GM12878 (cell line): Measurements from ENCODE around the gene LARGE1. TPM values are rescaled to one million over a fixed set of nuclear protein-coding genes. Genes with fewer than 3 reads are reported as not detected.

Source experiments
- ATAC-seq: fragments of 200-7000 bp; cut with Tn5 transposase; 3 replicates; pipeline ENCODE4 v1.9.1; 2020; ENCODE audit warnings: mild to moderate bottlenecking, moderate library complexity
- BruUV-seq: library from RNA; stranded (reverse); fragments of 400-500 nt; replicated peaks from 2 replicates; lab custom pipeline; 2021; lab: Mats Ljungman, UMichigan
- CTCF ChIA-PET: fragments of 300-600 bp; sonication (Branson Sonifier 250); formaldehyde crosslinking; extraction: SDS; loops from one replicate; lab custom pipeline; 2021; ENCODE audit warnings: inconsistent platforms; lab: Yijun Ruan, JAX
- POLR2A ChIA-PET: fragments of 350-600 bp; formaldehyde crosslinking; extraction: SDS; loops from one replicate; lab custom pipeline; 2021; ENCODE audit warnings: inconsistent platforms; lab: Charles Lee
- RAD21 ChIA-PET: fragments of 300-600 bp; sonication (Branson Sonifier 250); formaldehyde crosslinking; loops from one replicate; lab custom pipeline; 2023; ENCODE audit warnings: antibody characterized with exemption; ENCODE audit not compliant: unreplicated experiment; lab: Charles Lee
- SMC1A ChIA-PET: fragments of 300-600 bp; sonication (Branson Sonifier 250); formaldehyde crosslinking; loops from one replicate; lab custom pipeline; 2023; ENCODE audit not compliant: unreplicated experiment, uncharacterized antibody; lab: Charles Lee
- DNase-seq: peaks from one replicate; pipeline ENCODE4 v3.0.0-alpha.2; 2011; ENCODE audit warnings: low read depth, low spot score
- FAIRE-seq: peaks from 3 replicates; lab custom pipeline; 2011; peaks lifted over from hg19 to GRCh38; lab: Jason Lieb, UNC
- H2AFZ ChIP-seq: 2 replicates; pipeline ENCODE4 v1.6.0; 2011; ENCODE audit warnings: low read depth, low read length, control low read depth; ENCODE audit not compliant: control insufficient read depth
- H3K27ac ChIP-seq: 2 replicates; pipeline ENCODE4 v1.5.1; 2011; ENCODE audit warnings: control low read depth; ENCODE audit not compliant: control insufficient read depth, insufficient read depth
- H3K27me3 ChIP-seq, 2 experiments: replicated peaks in 1 of 2; 2 replicates each; pipeline versions ENCODE4 v1.6.0 to v1.6.1; 2011; ENCODE audit warnings: low read length in 1 of 2; ENCODE audit not compliant: control insufficient read depth in 2 of 2, insufficient read depth in 2 of 2
- H3K36me3 ChIP-seq, 2 experiments: 2 replicates each; pipeline ENCODE4 v1.5.1; 2011; ENCODE audit warnings: low read length in 1 of 2; ENCODE audit not compliant: control insufficient read depth in 2 of 2, insufficient read depth in 2 of 2
- H3K4me1 ChIP-seq: 2 replicates; pipeline ENCODE4 v1.6.1; 2011; ENCODE audit warnings: mild to moderate bottlenecking, low read length, moderate library complexity, mixed read lengths; ENCODE audit not compliant: control insufficient read depth, insufficient read depth
- H3K4me2 ChIP-seq: 2 replicates; pipeline ENCODE4 v1.6.0; 2011; ENCODE audit warnings: control low read depth; ENCODE audit not compliant: control insufficient read depth, insufficient read depth
- H3K4me3 ChIP-seq: fragments of 200-600 bp; sonication (generic); 2 replicates; pipeline ENCODE4 v1.5.1; 2016
- H3K79me2 ChIP-seq: 2 replicates; pipeline ENCODE4 v1.6.0; 2011; ENCODE audit warnings: low read length; ENCODE audit not compliant: control insufficient read depth, insufficient read depth
- H3K9ac ChIP-seq: 2 replicates; pipeline ENCODE4 v1.8.0; 2011; ENCODE audit warnings: low read length, control low read depth, mixed read lengths; ENCODE audit not compliant: control insufficient read depth, insufficient read depth
- H3K9me3 ChIP-seq: replicated peaks from 3 replicates; pipeline ENCODE4 v1.5.1; 2011; ENCODE audit warnings: mild to moderate bottlenecking, low read length; ENCODE audit not compliant: control insufficient read depth, insufficient read depth
- H4K20me1 ChIP-seq: 2 replicates; pipeline ENCODE4 v1.6.0; 2011; ENCODE audit not compliant: control insufficient read depth, insufficient read depth
- EED ChIP-seq: sonication (generic); IDR thresholded peaks from 2 replicates; pipeline ENCODE4 v1.6.1; 2016; ENCODE audit warnings: antibody characterized with exemption, low read depth
- SMAD5 ChIP-seq: IDR thresholded peaks from 2 replicates; pipeline ENCODE4 v1.6.1; 2016; ENCODE audit warnings: antibody characterized with exemption, low read depth
- SP1 ChIP-seq: IDR thresholded peaks from one replicate; pipeline ENCODE4 v1.6.1; 2011; ENCODE audit warnings: low read depth, low read length
- SPI1 ChIP-seq: IDR thresholded peaks from 2 replicates; pipeline ENCODE4 v1.6.1; 2011; ENCODE audit warnings: low read depth, mild to moderate bottlenecking, low read length, moderate library complexity, borderline replicate concordance; ENCODE audit not compliant: insufficient read depth
- SREBF1 ChIP-seq: IDR thresholded peaks from 2 replicates; pipeline ENCODE4 v1.6.1; 2012; ENCODE audit warnings: mild to moderate bottlenecking, low read length
- ZSCAN29 ChIP-seq: fragments of 450-650 bp; IDR thresholded peaks from 2 replicates; pipeline ENCODE4 v1.6.1; 2017; ENCODE audit warnings: mild to moderate bottlenecking, moderate library complexity
- WGBS: methylation state at CpG from one replicate; pipeline ENCODE4 v1.1.6; 2016; ENCODE audit warnings: low lambda C conversion rate; ENCODE audit not compliant: insufficient replicate concordance, insufficient coverage; ENCODE audit errors: missing lambda C conversion rate; 5-methylcytosine and 5-hydroxymethylcytosine counted together
- in situ Hi-C: fragments of 300-500 bp; cut with MboI; formaldehyde crosslinking; loops from 9 replicates; pipeline ENCODE4 v1.14.3; 2018; ENCODE audit warnings: mixed read lengths
- intact Hi-C: fragments of 100-400 bp; cut with micrococcal nuclease; formaldehyde crosslinking; loops from one replicate; pipeline ENCODE4 v1.14.2; 2022; ENCODE audit not compliant: unreplicated experiment
- polyA plus RNA-seq, 11 experiments: library from polyadenylated mRNA; depleted of rRNA in 4 of 11; unstranded in 6 of 11; stranded (reverse) in 5 of 11; fragments of >200 nt; fragmentation: Nextera tagmentation in 4 of 11; fragmentation: Illumina TruSeq in 1 of 11; extraction: Ambion mirVana in 4 of 11; extraction: Trizol in 1 of 11; gene quantifications; 1 replicate in 1 of 11; 2 replicates in 10 of 11; pipeline versions ENCODE4 v1.2.1 to v1.2.3, GENCODE V29; 2011 to 2016; ENCODE audit warnings: inconsistent platforms in 2 of 11, missing spikeins in 2 of 11, low read depth in 1 of 11
- total RNA-seq, 4 experiments: library from RNA; depleted of rRNA in 3 of 4; stranded (reverse); fragments of >200 nt in 3 of 4; fragmentation: Illumina TruSeq in 1 of 4; extraction: Trizol in 1 of 4; gene quantifications; 2 replicates each; pipeline versions ENCODE4 v1.2.1 to v1.2.3, GENCODE V29; 2013 to 2021
- TF ChIP-seq, protein P1 (sequence below): IDR thresholded peaks from 2 replicates; pipeline ENCODE4 v1.6.1; 2012; ENCODE audit warnings: mild to moderate bottlenecking, low read depth, low read length
- TF ChIP-seq, protein P2 (sequence below): fragments of 450-650 bp; IDR thresholded peaks from 2 replicates; pipeline ENCODE4 v1.6.1; 2014; ENCODE audit warnings: mild to moderate bottlenecking
- TF ChIP-seq, protein P3 (sequence below): fragments of 450-650 bp; IDR thresholded peaks from 2 replicates; pipeline ENCODE4 v1.6.1; 2017; ENCODE audit warnings: antibody characterized with exemption, mild to moderate bottlenecking, moderate library complexity

Gene LARGE1
- total and polyA plus RNA-seq, 10 of the 15 experiments (the other 5 are each of a cell fraction or from before 2014, with no cell fraction given): 3.2 to 41.4 (median 17.3) TPM

DNA sequence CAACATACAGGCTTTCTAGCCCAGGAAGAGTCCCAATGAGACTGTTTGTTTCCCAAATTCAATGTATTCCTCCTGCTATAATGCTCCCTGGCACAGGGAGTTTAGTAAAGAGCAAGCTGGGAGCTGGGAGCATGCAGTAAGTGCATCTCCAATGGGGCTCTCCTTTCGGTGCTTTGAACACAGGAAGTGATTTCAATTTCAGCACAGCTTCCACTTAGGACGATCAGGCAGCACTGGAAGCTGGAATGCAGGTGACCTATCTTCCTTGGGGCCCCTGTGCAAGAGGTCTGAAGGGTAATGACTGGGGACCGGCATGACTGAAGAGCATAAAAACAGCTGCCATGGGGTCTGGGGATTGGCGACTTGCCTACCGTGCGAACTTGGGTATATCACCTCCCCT, 76.0 kb downstream of the LARGE1 start:
- H2AFZ ChIP-seq: no peak overlapping the region
- H3K27ac ChIP-seq: peak overlapping the region; percentile 40; the same call in 1 of the 2 replicates
- ChIA-PET RAD21 (no interaction called here), POLR2A (no interaction called here), SMC1A (no interaction called here), CTCF (no interaction called here)
- H3K79me2 ChIP-seq: peaks cover 17% of the 10 kb centered on the region
- in situ Hi-C loops: no loop called here
- TF ChIP-seq EED (peak; percentile 28; the same call in 1 of the 2 replicates), SREBF1 (no peak), SP1 (no peak), SPI1 (no peak)
- no peak overlapping the region for H3K4me3 ChIP-seq
- H3K9me3 ChIP-seq: no peaks in the 10 kb centered on the region; the same call in 2 of the 3 replicates
- H3K9ac ChIP-seq: no peak overlapping the region
- no TSS peak for BruUV-seq
- 83% methylated on average over 6 of the region's 6 CpGs for WGBS
- DNase-seq (no peak), ATAC-seq (no peak), FAIRE-seq (no peak)
- H3K4me1 ChIP-seq: peaks cover 33% of the 10 kb centered on the region
- no peak overlapping the region for H3K4me2 ChIP-seq
- no peaks in the 10 kb centered on the region for H4K20me1 ChIP-seq
- H3K36me3 ChIP-seq: no peaks in the 10 kb centered on the region
- no peaks in the 10 kb centered on the region for H3K27me3 ChIP-seq
- intact Hi-C loops: no loop called here

DNA sequence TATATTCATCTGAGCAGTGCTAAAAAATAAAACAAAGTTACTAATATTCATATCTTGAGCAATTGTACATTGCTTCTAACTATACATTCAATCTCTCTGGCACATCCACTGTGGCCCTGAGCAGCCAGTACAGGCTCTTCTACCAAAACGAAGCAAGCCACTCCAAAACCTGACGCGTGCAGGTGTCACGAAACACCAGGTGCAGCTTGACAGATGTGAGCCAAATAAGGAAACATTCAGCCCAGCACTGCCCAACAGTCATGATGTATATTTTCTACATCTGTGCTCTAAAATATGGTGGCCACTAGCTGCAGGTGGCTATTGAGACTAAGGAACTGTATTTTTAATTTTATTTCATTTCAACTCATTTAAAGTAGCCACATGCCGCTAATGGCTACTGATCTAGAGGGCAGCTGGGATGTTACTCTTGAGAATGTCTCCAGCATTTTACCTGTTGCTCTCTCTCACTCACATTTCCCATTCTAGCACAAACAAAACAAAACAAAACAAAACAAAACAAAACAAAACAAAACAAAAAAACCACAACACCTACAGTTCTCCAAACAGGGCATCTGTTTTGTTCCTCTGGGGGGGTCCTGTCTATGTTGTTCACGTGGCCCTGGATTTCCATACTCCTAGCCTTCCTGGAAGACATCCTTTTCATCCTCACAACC, 77.7 kb downstream of the LARGE1 start:
- no TSS peak for BruUV-seq
- Histone ChIP-seq H4K20me1 (no peaks in the 10 kb centered on the region), H3K36me3 (no peaks in the 10 kb centered on the region), H3K79me2 (peaks cover 20% of the 10 kb centered on the region), H3K4me2 (peak overlapping the region; percentile 88), H3K27ac (peak overlapping the region; percentile 89), H3K27me3 (no peaks in the 10 kb centered on the region), H3K9me3 (no peaks in the 10 kb centered on the region), H3K4me3 (peak overlapping the region; percentile 56), H3K4me1 (peaks cover 30% of the 10 kb centered on the region), H2AFZ (no peak overlapping the region), H3K9ac (peak overlapping the region; percentile 52)
- CTCF ChIA-PET: interaction anchor here (1.4 kb wide), 1 partner anchor 12 kb away, joined by 3 read pairs; no protein-coding TSS in a partner anchor
- DNase-seq (no peak), FAIRE-seq (no peak), ATAC-seq (no peak)
- WGBS: 39% methylated on average over 6 of the region's 6 CpGs
- RAD21 ChIA-PET: no interaction called here
- SMC1A ChIA-PET: interaction anchor here (0.6 to 1.1 kb wide), 2 partner anchors 569 to 1303 kb away, joined by 3 read pairs; no protein-coding TSS in a partner anchor
- in situ Hi-C loops (no loop called here), intact Hi-C loops (no loop called here)
- POLR2A ChIA-PET: interaction anchor here (0.7 kb wide), 1 partner anchor 47 kb away, joined by 3 read pairs; no protein-coding TSS in a partner anchor
- TF ChIP-seq, protein P1, sequence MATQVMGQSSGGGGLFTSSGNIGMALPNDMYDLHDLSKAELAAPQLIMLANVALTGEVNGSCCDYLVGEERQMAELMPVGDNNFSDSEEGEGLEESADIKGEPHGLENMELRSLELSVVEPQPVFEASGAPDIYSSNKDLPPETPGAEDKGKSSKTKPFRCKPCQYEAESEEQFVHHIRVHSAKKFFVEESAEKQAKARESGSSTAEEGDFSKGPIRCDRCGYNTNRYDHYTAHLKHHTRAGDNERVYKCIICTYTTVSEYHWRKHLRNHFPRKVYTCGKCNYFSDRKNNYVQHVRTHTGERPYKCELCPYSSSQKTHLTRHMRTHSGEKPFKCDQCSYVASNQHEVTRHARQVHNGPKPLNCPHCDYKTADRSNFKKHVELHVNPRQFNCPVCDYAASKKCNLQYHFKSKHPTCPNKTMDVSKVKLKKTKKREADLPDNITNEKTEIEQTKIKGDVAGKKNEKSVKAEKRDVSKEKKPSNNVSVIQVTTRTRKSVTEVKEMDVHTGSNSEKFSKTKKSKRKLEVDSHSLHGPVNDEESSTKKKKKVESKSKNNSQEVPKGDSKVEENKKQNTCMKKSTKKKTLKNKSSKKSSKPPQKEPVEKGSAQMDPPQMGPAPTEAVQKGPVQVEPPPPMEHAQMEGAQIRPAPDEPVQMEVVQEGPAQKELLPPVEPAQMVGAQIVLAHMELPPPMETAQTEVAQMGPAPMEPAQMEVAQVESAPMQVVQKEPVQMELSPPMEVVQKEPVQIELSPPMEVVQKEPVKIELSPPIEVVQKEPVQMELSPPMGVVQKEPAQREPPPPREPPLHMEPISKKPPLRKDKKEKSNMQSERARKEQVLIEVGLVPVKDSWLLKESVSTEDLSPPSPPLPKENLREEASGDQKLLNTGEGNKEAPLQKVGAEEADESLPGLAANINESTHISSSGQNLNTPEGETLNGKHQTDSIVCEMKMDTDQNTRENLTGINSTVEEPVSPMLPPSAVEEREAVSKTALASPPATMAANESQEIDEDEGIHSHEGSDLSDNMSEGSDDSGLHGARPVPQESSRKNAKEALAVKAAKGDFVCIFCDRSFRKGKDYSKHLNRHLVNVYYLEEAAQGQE: no peak
- TF ChIP-seq, protein P2, sequence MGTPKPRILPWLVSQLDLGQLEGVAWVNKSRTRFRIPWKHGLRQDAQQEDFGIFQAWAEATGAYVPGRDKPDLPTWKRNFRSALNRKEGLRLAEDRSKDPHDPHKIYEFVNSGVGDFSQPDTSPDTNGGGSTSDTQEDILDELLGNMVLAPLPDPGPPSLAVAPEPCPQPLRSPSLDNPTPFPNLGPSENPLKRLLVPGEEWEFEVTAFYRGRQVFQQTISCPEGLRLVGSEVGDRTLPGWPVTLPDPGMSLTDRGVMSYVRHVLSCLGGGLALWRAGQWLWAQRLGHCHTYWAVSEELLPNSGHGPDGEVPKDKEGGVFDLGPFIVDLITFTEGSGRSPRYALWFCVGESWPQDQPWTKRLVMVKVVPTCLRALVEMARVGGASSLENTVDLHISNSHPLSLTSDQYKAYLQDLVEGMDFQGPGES: no peak
- TF ChIP-seq SMAD5: no peak
- TF ChIP-seq, protein P3, sequence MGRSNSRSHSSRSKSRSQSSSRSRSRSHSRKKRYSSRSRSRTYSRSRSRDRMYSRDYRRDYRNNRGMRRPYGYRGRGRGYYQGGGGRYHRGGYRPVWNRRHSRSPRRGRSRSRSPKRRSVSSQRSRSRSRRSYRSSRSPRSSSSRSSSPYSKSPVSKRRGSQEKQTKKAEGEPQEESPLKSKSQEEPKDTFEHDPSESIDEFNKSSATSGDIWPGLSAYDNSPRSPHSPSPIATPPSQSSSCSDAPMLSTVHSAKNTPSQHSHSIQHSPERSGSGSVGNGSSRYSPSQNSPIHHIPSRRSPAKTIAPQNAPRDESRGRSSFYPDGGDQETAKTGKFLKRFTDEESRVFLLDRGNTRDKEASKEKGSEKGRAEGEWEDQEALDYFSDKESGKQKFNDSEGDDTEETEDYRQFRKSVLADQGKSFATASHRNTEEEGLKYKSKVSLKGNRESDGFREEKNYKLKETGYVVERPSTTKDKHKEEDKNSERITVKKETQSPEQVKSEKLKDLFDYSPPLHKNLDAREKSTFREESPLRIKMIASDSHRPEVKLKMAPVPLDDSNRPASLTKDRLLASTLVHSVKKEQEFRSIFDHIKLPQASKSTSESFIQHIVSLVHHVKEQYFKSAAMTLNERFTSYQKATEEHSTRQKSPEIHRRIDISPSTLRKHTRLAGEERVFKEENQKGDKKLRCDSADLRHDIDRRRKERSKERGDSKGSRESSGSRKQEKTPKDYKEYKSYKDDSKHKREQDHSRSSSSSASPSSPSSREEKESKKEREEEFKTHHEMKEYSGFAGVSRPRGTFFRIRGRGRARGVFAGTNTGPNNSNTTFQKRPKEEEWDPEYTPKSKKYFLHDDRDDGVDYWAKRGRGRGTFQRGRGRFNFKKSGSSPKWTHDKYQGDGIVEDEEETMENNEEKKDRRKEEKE: no peak
- TF ChIP-seq ZSCAN29: no peak
